ENCODE data around the gene LAGE3. TPM values are rescaled to one million over a fixed set of nuclear protein-coding genes. Genes with fewer than 3 reads are reported as not detected.

Gene LAGE3
- total and polyA plus RNA-seq, 2 donors (not counting 3 experiments of a cell fraction or from before 2014, with no cell fraction given) = 14.3 to 31.9 TPM

GRCh38 chrX:154487518-154488290, 8.6 kb upstream of the LAGE3 start:
- POLR2A ChIA-PET = interaction anchor here (0.5 to 1.2 kb wide), 2 partner anchors 9 to 12 kb away, joined by 3 to 5 read pairs; partner anchors contain the start of gene LAGE3
- TF ChIP-seq FOS (IDR thresholded peaks at IDR 0.05; ENCODE audit: borderline replicate concordance, insufficient read depth, low read length) (no peak), CTCF (IDR thresholded peaks at IDR 0.05; ENCODE audit: extremely low read depth in 1 of 2, insufficient read depth in 1 of 2, low read depth in 1 of 2, low read length in 2 of 2) (no peak), MAX (IDR thresholded peaks at IDR 0.05; ENCODE audit: insufficient read depth, insufficient read length) (no peak), GATA2 (IDR thresholded peaks at IDR 0.05; ENCODE audit: insufficient read depth, insufficient read length, low read depth, low read length) (no peak)
- no peaks in the 10 kb centered on the region for H3K9me1 ChIP-seq (replicated peaks; ENCODE audit: control insufficient read depth, extremely low read depth, insufficient read depth, low read length)
- dilution Hi-C loops (cut with MboI; ENCODE audit: extremely low pct_ligation_motif_present, low sequenced_read_pairs) = no loop called here
- H3K27ac ChIP-seq (ENCODE audit: insufficient read depth, low read depth, low read length) = no peak overlapping the region
- peaks cover 3% of the 10 kb centered on the region for H3K4me1 ChIP-seq (ENCODE audit: control insufficient read depth, extremely low read depth, insufficient read depth, low read length)
- no peaks in the 10 kb centered on the region for H4K20me1 ChIP-seq (replicated peaks; ENCODE audit: control insufficient read depth, extremely low read depth, insufficient read depth, low read length)
- H3K4me2 ChIP-seq (ENCODE audit: insufficient read depth, low read length) = no peak overlapping the region
- peaks cover 10% of the 10 kb centered on the region for H3K79me2 ChIP-seq (ENCODE audit: control insufficient read depth, insufficient read depth, low read length)
- H3K9me3 ChIP-seq (replicated peaks; ENCODE audit: control insufficient read depth, insufficient read depth, low read length) = no peaks in the 10 kb centered on the region
- FAIRE-seq (no peak), DNase-seq (ENCODE audit: low read depth, low spot score) (no peak)
- H3K4me3 ChIP-seq (replicated peaks in 1 of 3; ENCODE audit: insufficient read depth in 1 of 3, low read depth in 1 of 3, low read length in 3 of 3) = no peak overlapping the region
- intact Hi-C loops (cut with micrococcal nuclease) = no loop called here
- no peak overlapping the region for H3K9ac ChIP-seq (replicated peaks; ENCODE audit: extremely low read depth, insufficient read depth, low read length)
- no peak overlapping the region for H2AFZ ChIP-seq (ENCODE audit: low read depth, low read length)
- H3K36me3 ChIP-seq (ENCODE audit: control insufficient read depth in 2 of 2, extremely low read depth in 1 of 2, insufficient read depth in 2 of 2, low read length in 2 of 2) = no peaks in the 10 kb centered on the region
- CTCF ChIA-PET = interaction anchor here (1.4 kb wide), 1 partner anchor 39 kb away, joined by 4 read pairs; no protein-coding TSS in a partner anchor
- no TSS peak for BruUV-seq (replicated peaks)
- no peaks in the 10 kb centered on the region for H3K27me3 ChIP-seq (ENCODE audit: control insufficient read depth in 2 of 2, insufficient read depth in 2 of 2, low read length in 2 of 2)

Measured in endothelial cell of umbilical vein (primary cell).